ENCODE measurements around the gene SCAI. TPM values are rescaled to one million over a fixed set of nuclear protein-coding genes. Genes with fewer than 3 reads are reported as not detected.

SCAI gene
- total and polyA plus RNA-seq, 9 of the 15 experiments (the other 6 are each of a cell fraction or from before 2014, with no cell fraction given) = 0.70 to 12.4 (median 4.2) TPM

DNA sequence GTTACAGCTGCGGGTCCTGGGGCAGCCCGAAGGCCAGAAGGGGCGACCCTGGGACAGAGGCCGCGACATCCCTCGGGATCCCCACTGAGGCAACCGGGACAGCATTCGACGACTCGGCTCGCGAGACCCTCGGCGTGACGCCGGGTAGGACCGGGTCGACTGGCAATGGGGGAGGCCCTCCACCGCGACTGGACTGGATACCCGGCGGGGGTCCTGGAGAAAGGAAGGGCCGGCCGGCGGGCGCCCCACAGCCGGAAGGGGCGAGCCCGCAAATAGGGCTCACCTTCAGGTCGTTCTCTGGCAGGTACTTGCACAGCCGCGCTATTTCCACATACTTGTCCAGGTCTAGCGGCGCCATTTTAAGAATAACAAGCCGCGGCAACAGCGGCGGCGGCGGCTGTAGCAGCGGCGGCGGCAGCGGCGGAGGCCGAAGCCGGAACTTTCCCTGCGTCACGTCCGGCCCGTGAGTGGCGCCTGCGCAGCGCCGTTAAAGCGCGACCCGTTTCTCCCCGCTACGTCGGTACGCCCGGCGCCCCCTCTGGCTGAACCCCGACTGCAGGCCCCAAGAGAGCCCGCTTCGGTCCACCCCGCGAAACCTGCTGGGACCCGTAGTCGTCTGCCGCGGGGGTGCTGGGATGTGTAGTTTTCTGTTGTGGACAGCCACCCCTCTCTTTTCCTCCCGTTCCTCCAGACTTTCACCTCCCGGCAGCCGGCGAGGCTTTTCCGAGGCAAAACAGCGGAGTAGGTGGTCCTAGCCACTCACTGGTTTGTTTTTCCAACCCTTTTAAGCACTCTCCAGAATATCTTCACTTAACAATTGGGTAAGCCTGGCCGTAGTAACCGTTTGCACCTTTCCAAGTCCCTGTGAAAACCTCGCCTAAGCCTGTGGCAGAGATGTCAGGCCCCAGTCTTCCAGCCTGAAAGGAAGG is 46.3 kb upstream of the SCAI start, which contains the start of gene PPP6C (continued):
- peak; percentile 82 for TF ChIP-seq XRCC5 (IDR thresholded peaks at IDR 0.05; ENCODE audit: low read depth, low read length)
- no peak for TF ChIP-seq NR4A1 (CRISPR knock-in tag; IDR thresholded peaks at IDR 0.05)
- no peak for TF ChIP-seq NR4A1 (tag; IDR thresholded peaks at IDR 0.05)
- no peak for TF ChIP-seq SMAD3 (CRISPR knock-in tag; conservative IDR thresholded peaks at IDR 0.05)
- TF ChIP-seq, protein P1, sequence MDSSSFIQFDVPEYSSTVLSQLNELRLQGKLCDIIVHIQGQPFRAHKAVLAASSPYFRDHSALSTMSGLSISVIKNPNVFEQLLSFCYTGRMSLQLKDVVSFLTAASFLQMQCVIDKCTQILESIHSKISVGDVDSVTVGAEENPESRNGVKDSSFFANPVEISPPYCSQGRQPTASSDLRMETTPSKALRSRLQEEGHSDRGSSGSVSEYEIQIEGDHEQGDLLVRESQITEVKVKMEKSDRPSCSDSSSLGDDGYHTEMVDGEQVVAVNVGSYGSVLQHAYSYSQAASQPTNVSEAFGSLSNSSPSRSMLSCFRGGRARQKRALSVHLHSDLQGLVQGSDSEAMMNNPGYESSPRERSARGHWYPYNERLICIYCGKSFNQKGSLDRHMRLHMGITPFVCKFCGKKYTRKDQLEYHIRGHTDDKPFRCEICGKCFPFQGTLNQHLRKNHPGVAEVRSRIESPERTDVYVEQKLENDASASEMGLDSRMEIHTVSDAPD (CRISPR knock-in tag; IDR thresholded peaks at IDR 0.05) = no peak
- TF ChIP-seq POLR3A (IDR thresholded peaks at IDR 0.05; ENCODE audit: borderline replicate concordance, extremely low read depth, insufficient read depth, insufficient read length) = no peak
- TF ChIP-seq, protein P2, sequence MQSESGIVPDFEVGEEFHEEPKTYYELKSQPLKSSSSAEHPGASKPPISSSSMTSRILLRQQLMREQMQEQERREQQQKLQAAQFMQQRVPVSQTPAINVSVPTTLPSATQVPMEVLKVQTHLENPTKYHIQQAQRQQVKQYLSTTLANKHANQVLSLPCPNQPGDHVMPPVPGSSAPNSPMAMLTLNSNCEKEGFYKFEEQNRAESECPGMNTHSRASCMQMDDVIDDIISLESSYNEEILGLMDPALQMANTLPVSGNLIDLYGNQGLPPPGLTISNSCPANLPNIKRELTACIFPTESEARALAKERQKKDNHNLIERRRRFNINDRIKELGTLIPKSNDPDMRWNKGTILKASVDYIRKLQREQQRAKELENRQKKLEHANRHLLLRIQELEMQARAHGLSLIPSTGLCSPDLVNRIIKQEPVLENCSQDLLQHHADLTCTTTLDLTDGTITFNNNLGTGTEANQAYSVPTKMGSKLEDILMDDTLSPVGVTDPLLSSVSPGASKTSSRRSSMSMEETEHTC (IDR thresholded peaks at IDR 0.05) = no peak
- peak in 1 of 2 experiments; percentile 40; a peak in 2 of 4 replicates for TF ChIP-seq SIN3A (IDR thresholded peaks at IDR 0.05; ENCODE audit: borderline replicate concordance in 2 of 2, control insufficient read depth in 1 of 2, low read depth in 2 of 2, low read length in 2 of 2)
- peak; percentile 42 to 76; a peak in 3 of 4 replicates for TF ChIP-seq FOXK2 (conservative IDR thresholded peaks at IDR 0.05 in 1 of 2, IDR thresholded peaks at IDR 0.05 in 1 of 2; ENCODE audit: low read depth in 2 of 2)
- TF ChIP-seq, protein P3, sequence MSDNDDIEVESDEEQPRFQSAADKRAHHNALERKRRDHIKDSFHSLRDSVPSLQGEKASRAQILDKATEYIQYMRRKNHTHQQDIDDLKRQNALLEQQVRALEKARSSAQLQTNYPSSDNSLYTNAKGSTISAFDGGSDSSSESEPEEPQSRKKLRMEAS (CRISPR knock-in tag; IDR thresholded peaks at IDR 0.05) = no peak
- TF ChIP-seq, protein P4, sequence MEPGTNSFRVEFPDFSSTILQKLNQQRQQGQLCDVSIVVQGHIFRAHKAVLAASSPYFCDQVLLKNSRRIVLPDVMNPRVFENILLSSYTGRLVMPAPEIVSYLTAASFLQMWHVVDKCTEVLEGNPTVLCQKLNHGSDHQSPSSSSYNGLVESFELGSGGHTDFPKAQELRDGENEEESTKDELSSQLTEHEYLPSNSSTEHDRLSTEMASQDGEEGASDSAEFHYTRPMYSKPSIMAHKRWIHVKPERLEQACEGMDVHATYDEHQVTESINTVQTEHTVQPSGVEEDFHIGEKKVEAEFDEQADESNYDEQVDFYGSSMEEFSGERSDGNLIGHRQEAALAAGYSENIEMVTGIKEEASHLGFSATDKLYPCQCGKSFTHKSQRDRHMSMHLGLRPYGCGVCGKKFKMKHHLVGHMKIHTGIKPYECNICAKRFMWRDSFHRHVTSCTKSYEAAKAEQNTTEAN (CRISPR knock-in tag; IDR thresholded peaks at IDR 0.05) = peak; percentile 72; the same call in 1 of the 2 replicates
- TF ChIP-seq, protein P5, sequence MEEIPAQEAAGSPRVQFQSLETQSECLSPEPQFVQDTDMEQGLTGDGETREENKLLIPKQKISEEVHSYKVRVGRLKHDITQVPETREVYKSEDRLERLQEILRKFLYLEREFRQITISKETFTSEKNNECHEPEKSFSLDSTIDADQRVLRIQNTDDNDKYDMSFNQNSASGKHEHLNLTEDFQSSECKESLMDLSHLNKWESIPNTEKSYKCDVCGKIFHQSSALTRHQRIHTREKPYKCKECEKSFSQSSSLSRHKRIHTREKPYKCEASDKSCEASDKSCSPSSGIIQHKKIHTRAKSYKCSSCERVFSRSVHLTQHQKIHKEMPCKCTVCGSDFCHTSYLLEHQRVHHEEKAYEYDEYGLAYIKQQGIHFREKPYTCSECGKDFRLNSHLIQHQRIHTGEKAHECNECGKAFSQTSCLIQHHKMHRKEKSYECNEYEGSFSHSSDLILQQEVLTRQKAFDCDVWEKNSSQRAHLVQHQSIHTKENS (CRISPR knock-in tag; IDR thresholded peaks at IDR 0.05) = no peak
- TF ChIP-seq TCFL5 (CRISPR knock-in tag; conservative IDR thresholded peaks at IDR 0.05) = no peak
- TF ChIP-seq, protein P6, sequence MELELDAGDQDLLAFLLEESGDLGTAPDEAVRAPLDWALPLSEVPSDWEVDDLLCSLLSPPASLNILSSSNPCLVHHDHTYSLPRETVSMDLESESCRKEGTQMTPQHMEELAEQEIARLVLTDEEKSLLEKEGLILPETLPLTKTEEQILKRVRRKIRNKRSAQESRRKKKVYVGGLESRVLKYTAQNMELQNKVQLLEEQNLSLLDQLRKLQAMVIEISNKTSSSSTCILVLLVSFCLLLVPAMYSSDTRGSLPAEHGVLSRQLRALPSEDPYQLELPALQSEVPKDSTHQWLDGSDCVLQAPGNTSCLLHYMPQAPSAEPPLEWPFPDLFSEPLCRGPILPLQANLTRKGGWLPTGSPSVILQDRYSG (tag; conservative IDR thresholded peaks at IDR 0.05; ENCODE audit: low read depth) = no peak
- no peak for TF ChIP-seq ZNF551 (CRISPR knock-in tag; IDR thresholded peaks at IDR 0.05)
- TF ChIP-seq, protein P7, sequence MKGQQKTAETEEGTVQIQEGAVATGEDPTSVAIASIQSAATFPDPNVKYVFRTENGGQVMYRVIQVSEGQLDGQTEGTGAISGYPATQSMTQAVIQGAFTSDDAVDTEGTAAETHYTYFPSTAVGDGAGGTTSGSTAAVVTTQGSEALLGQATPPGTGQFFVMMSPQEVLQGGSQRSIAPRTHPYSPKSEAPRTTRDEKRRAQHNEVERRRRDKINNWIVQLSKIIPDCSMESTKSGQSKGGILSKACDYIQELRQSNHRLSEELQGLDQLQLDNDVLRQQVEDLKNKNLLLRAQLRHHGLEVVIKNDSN (CRISPR knock-in tag; IDR thresholded peaks at IDR 0.05) = no peak
- TF ChIP-seq YBX1 (IDR thresholded peaks at IDR 0.05) = no peak

All from K562 (cell line).